Brain pericyte (primary cell): ENCODE results near the gene GALNT2.

ENCODE experiments used
- DNase-seq: peaks from one replicate; pipeline ENCODE4 v3.0.0-alpha.2; 2012; ENCODE audit warnings: low read depth, low spot score

GALNT2 gene

DNA sequence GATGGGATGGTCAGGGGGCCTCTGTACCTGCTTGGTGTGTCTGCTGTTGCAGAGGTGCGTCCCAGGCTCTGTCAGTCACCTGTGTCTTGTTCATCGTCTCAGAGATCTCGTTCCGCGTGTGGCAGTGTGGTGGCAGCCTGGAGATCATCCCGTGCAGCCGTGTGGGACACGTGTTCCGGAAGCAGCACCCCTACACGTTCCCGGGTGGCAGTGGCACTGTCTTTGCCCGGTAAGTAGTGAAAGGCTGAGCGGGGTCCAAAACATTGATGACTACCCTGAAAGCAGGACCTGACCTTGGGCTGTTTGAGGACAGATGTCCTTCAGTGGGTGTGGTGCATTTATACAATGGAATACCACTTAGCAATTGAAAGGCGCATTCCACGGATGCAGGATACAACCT lies 188.1 kb downstream of the GALNT2 start:
- no peak for DNase-seq

DNA sequence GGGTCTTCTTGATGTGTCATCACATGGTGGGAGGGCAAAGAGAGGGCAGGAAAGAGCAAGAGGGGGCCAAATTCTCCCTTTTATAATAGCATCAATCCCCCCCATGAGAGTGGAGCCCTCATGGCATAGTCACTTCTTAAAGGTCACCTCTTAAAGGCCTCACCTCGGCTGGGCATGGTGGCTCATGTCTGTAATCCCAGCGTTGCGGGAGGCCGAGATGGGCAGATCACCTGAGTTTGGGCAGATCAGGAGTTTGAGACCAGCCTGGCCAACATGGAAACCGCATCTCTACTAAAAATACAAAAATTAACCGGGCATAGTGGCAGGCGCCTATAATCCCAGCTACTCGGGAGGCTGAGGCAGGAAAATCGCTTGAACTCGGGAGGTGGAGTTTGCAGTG lies 189.0 kb downstream of the GALNT2 start:
- DNase-seq: no peak

DNA sequence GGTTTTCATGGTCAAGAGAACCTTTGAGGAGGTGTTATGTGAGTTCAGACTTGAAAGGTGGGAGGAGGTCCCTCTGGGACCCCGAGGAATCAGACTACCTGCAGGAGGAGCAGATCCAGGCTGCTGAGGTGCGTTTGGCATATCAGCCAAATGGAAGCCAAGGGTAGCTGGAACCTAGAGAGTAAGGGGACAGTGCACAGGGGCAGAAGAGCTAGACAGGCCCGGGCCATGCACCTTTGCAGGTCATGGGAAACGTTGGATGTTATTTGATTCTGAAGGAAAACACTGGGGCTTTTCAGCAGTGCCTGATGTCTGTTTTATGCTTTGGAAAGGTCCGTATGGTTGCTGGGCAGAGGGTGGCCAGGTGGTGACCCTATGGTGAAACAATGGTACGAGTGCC lies 189.9 kb downstream of the GALNT2 start:
- no peak for DNase-seq

DNA sequence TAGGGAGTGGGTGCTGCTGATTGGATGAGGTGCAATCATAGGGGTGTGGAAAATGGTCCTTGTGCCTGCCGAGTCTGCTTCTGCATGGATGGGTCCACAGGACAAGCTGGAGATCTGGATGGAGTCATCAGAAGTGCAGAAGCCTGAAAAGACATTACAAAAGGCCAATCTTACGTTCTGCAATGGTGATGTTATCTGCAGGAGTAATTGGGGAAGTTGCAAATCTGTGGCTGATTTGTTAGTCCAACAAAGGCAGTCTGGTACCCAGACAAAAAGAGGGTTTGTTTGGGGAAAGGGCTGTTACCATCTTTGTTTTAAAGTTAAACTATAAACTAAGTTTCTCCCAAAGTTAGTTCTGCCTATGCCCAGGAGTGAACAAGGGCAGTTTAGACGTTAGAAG lies 192.6 kb downstream of the GALNT2 start:
- DNase-seq: no peak

DNA sequence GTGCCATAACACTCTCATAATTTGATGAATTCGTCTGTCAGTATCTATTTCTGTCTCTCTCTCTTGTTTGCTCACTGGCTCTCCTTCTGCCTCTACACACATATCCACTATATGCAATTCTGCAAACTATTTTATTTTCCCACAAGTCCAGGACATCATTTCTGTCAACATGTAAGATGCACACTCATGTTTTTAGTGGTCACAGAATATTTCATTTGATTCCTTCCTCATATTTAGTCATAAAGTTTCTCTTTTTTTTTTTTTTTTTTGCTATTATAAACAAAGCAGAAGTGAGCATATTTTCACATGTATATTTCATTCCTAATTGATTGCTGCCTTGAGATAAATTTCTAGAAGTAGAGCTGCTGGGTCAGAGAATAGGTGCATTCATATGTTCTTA lies 193.8 kb downstream of the GALNT2 start:
- DNase-seq: no peak

DNA sequence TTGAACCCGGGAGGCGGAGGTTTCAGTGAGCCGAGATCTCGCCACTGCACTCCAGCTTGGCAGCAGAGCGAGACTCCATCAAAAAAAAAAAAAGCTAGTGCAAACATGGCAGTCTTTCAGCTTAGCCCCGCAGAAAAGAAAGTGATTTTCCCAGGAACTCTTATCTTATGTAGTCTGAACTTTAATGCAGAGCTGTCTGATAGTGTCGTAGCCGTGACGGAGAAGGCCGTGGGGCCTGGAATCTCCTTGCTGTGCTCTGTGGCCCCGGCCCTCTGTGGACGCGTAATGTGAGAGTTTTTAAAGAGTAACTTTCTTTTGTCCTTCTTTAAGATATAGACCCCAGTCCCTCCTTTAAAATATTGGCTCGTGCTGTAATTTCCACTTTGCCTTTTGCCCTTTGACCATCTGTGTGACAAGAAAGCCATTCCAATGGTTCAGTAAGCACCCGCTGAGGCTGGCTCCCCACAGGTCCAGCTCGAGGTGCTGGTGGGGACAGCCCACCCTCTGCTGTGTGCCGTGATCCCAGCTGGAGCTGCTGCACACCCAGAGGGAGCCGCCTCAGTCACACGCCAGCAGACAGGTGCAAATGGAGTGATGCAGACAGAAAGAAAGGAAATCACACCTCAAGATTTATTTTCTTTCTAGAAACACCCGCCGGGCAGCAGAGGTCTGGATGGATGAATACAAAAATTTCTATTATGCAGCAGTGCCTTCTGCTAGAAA lies 195.1 kb downstream of the GALNT2 start:
- DNase-seq: no peak

DNA sequence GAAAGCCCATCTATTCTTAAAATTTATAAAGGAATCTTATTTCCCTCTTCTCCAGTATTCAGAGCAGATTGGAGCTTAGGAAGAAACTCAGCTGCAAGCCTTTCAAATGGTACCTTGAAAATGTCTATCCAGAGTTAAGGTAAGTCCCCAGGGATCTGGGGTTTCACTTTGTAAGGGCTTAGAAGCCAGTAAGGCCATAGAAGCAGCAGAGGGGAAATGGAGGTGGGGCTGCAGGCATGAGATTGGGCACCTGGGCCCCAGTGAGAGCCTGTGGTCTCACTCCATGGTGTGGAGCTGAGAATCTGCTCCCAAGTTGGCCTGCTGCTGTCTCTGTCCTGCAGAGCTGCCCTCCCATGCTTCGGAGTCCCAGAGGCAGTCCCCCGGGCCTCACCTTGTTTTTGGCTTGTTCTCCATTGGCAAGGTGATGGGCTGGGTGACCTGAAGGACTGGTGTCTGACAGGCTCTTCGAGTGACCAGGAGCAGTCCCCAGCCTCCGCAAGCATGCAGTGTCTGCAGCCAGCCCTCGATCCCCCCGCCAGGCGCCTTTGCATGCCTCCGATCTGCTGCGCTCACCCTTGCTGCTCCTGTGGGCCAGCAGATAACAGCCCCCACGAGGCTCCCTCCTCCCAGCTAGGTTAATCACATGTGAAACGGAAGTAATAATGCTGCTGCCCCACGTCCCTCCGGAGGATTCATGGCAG lies 196.0 kb downstream of the GALNT2 start:
- no peak for DNase-seq

DNA sequence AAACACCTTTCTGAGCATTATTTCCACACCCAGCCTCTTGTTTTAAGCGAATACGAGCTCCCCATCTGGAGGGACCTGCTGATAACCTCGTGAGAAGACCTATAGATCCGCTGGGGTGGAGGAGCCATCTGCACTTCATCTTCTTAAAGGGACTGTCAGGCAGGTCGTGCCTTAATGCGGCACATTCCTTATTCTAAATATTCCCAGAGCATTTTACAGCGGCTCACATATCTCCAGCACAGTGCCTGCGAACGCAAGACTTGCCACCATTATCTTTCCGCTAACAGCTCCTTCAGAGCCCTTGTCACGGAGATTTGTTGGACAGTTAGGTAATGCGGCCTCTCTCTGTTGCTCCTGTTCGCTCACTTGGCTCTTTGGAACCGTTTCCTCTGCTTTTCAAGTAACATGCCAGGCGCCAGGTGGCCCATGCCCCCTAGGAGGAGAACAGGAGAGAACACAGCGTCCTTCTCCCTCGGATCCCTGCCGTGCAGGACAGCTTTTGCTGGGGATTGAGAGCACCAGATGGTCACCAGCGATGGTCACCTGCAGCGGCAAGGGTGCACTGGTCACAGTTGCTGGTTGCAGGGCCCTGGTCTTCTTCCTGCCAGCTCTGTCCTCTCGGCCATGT lies 196.6 kb downstream of the GALNT2 start:
- no peak for DNase-seq

DNA sequence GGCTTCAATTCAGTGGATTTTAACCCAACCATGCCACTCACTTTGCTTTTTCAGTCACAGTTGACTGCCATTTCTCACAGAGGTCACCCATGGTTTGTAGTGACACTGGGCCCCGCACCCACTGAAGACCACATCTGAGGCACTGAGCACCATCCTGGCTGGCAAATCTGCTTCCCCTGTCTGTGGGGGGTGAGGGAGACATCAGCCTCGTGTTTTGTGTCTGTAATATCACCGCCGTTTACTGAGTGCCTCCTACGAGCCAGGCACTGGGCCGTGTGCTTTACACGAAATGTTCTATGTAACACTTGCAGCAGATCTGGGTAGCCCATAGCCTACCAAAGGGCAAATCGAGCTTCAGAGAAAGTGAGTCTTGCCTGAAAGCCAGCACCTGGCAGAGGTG lies 197.3 kb downstream of the GALNT2 start:
- no peak for DNase-seq

DNA sequence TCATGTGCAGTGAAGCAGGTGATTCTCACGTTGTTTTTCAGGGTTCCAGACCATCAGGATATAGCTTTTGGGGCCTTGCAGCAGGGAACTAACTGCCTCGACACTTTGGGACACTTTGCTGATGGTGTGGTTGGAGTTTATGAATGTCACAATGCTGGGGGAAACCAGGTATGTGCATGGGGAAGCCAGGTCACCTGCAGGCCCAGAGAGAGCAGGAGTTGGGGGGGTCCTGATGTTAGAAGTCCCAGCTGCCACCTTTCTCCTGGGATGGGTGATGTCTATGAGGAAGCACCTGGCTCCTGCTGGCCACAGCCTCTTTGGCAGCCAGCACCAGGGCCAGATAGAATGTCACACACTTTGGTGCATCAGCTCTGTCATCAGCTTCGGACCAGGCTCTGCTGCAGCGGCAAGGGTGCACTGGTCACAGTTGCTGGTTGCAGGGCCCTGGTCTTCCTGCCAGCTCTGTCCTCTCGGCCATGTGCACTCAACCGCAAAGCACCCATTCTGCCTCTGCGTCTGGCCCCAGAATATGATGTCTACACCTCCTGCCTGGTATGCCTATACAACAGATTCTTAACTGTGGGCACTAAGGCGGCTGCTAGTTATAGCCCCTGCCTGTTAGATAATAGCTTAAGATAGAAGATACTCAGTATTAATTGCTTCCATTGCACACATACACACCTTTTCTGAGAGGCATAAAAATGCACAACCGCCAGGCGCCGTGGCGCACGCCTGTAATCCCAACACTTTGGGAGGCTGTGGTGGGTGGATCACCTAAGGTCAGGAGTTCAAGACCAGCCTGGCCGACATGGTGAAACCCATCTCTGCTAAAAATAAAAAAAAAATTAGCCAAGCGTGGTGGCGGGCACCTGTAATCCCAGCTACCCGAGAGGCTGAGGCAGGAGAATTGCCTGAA lies 198.4 kb downstream of the GALNT2 start:
- DNase-seq: no peak

DNA sequence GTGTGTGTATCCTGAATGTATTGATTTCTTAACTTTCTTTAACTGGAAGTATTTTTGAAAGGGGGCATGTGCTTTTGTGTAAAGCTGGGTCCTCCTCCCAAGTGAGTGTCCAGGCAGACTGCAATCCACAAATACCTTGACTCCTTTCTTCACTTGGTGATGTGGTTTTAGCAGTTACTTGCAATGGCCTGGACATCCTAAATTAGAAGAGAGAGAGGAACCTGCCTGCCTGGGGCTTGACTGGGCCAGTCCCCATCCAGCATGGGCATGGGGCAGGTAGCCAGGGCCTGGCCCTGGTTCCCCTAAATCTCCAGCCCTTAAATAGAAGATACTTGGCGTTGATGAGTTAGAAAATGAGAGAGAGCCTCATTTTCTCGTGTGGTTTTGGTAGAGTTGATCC lies 199.4 kb downstream of the GALNT2 start:
- no peak for DNase-seq

DNA sequence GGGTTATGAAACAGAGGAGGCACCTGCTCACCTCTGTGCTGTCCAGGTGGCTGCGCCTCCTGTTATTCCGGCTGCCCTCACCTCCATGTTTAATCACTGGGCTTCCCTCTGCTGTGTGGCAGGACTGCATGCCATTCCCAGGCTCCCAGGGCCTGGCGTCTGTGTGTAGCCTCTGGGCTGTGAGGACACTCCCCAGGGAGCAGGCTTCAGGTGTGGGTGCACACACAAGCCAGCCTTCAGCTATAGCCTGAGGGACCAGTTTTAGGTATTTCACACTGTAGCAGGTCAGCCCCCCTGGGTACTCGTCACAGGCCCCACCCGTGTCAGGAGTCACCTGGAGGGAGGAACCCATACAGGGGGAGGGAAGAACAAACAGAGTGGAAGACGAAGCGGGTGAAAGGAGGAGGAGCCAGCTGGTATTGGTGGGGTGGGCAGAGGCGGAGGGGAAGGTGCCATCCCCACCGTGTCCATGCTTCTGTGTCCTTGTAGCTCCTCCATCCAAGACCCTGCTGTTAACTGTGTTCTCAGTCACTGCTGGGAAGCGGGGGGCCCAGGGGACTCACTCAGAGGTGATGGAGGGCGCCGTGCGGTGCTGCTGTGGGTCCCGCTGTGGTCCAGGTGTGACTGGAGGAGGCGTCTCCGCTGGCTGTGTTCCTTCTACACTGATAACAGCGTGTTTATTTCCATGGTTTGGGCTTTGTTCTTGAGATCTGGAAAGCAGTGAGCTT lies 200.5 kb downstream of the GALNT2 start:
- DNase-seq: no peak

DNA sequence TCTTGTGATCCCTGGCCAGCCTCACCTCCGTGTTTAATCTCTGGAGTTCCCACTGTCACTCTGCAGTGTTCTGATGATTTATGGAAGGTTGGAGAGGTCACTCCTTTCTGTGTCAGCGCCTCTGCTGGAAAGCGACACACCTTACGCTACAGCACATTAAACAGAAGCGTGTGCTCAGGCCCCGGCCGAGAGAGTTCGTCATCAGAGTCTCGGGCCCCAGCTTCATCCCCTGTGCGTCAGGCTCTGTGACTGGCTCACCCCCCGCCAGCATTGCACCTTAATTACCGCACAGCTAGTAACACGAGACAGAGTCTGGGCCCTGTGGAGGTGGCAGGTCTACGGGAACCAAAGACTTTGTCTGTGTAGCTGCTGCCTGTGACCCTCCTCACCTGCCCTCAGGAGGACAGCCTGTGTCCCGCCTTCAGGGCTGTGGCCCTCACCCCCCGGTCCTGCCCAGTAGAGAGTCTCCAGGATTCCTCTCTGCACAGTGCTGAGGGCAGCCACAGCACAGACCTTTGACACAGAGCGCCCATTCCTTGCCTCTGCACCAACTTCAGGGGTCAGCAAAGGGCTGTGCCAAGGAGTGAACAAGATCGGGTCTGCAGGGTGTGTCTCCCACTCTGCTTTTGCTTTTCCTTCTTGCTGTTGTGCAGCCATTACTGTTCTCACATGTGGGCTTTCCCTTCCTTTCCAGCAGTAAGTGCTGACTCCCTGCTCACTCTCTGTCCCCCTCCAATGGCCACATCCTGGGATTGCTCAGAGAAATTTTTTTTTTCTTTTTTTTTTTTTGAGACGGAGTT lies 201.5 kb downstream of the GALNT2 start:
- no peak for DNase-seq

DNA sequence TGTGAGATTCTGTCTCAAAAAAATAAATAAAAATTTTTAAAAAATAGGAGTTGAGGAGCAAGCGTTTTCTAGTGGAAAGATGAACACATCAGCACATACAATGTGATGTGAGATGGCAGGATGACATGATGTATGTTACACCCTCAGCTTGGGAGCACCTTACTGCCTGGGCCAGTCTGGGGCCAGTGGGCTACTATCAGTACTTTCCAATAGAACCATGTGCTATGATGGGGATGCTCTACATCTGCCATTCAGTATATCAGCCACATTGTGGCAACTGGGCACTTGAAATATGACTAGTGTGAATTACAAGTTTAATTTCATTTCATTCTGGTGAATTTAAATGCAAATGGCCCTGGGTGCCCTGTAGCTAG lies 203.1 kb downstream of the GALNT2 start:
- no peak for DNase-seq

DNA sequence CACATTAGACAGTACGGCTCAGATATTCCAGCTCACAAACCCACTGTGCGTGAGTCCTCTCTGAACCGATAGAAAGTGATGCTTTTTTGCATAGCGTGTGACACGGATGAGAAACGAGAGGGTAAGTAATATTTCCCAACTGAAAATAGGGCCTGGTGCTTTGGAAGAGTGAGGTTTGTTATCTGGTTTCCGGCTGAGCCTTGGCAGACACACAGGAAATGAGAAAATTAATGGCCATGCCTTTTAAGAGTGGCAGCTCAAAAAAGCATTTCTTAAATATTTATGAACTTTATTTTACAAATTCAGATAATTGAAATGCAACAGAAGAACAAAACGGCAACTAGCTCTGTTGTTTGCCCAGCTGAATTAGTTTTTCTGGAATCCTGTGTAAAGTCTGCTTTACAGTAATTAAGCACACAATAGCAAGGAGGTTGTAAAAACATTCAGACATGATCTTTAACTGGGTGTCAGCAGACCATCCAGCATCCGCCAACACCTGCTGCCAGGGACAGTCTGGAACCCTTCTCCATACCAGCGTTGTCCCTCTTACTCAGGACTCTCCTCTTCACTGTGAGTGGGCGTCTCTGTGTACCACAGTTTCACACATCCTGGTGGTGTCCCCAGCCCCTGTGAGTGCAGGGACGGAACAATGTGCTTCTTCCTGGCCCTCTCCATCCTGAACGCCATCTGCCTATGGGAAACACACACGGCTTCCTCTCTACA lies 203.7 kb downstream of the GALNT2 start:
- no peak for DNase-seq

DNA sequence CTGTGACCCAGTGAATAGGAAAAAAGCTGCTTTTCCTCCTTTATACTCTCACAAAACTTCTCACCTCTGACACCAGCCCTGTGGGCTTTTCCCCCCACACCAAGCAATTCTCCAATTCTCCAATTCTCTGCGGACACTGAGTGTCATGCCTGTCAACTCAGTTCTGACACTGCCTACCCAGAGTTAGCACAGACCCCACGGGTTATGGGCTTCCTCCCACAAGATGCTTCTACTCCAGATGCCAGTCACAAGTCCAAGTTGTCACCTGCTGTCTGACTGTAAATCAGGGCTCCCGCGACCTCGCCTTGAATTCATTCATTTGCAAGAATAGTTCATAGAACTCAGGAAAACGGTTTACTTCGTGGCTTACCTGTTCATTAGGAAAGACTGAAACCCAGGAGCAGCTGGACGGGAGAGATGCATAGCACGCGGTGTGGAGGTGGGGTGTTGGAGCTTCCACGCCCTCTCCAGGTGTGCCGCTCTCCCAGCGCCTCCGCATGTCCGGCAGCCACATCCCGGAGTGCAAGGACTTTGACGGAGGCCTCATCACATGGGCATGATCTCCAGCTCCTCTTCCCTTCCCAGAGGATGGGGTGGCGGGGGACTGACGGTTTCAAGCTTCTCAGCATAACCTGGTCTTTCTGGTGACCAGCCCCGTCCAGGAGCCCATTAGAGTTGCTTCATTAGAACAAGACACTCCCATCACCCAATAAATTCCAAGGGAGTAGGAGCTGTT lies 204.4 kb downstream of the GALNT2 start:
- DNase-seq: no peak

DNA sequence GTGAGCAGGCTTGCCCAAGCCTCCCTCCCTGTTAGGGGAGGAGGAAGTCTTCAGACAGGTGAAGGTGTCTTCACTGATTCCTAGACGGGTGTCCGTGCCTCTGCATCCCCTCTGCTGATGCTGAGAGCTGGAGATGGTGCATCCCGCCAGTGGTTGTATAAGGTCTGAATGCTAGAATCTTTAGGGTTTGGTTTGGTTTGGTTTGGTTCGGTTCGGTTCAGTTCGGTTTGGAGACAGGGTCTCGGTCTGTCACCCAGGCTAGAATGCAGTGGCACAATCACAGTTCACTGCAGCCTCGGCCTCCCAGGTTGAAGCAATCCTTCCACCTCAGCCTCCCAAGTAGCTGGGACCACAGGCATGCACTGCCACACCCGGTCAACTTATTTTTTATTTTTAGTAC lies 205.5 kb downstream of the GALNT2 start:
- no peak for DNase-seq

DNA sequence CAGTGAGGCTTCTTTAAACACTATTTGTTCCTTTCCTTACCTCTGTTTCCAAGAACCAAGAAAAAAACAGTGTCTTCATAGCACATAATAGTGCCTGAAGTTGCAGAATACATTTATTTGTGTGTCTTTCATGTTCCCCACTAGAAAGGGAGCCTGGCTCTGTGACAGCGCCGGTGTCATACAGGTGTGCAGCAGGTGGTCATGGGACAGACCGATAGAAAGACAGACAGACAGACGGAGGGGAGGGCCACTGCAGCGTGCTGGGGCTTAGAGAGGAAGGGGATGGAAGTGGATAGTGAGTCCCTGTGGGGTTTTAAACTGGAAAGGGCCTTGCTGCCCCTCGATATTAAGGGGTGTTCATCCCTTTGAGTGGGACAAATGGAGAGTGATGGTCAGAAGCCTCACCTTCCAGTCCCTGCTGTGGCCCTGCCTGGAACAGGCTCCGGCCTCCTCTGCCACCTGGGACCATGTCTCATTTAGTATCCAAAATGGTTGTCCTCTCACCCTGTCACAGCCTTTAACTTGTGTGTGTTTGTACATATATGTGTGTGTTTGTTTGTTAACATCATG lies 206.2 kb downstream of the GALNT2 start:
- DNase-seq: no peak

DNA sequence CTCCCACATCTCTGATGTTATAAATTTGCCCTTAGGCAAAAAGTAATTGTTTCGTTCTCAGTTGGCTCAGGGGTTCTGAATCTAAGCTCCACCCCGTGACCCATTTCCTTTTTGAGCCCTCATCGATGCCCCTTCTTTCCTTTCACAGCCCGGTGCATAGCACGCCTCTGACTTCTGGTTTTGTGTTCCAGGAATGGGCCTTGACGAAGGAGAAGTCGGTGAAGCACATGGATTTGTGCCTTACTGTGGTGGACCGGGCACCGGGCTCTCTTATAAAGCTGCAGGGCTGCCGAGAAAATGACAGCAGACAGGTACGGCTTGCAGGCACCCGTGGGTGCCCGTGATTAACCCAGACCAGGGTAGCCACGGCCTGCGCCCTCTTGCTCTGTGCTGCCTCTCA lies 207.2 kb downstream of the GALNT2 start:
- DNase-seq: no peak
